Measurements from ENCODE around the gene PDZD7.

GRCh38 chr10:100960251-100960650, 70.7 kb downstream of the PDZD7 start:
- TF ChIP-seq, protein P1, sequence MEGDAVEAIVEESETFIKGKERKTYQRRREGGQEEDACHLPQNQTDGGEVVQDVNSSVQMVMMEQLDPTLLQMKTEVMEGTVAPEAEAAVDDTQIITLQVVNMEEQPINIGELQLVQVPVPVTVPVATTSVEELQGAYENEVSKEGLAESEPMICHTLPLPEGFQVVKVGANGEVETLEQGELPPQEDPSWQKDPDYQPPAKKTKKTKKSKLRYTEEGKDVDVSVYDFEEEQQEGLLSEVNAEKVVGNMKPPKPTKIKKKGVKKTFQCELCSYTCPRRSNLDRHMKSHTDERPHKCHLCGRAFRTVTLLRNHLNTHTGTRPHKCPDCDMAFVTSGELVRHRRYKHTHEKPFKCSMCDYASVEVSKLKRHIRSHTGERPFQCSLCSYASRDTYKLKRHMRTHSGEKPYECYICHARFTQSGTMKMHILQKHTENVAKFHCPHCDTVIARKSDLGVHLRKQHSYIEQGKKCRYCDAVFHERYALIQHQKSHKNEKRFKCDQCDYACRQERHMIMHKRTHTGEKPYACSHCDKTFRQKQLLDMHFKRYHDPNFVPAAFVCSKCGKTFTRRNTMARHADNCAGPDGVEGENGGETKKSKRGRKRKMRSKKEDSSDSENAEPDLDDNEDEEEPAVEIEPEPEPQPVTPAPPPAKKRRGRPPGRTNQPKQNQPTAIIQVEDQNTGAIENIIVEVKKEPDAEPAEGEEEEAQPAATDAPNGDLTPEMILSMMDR (IDR thresholded peaks at IDR 0.05; ENCODE audit: insufficient read depth, low read length) = no peak
- TF ChIP-seq POLR2AphosphoS5 (IDR thresholded peaks at IDR 0.05; ENCODE audit: low read depth) (no peak), GABPA (IDR thresholded peaks at IDR 0.05; ENCODE audit: low read depth) (no peak)
- TF ChIP-seq, protein P2, sequence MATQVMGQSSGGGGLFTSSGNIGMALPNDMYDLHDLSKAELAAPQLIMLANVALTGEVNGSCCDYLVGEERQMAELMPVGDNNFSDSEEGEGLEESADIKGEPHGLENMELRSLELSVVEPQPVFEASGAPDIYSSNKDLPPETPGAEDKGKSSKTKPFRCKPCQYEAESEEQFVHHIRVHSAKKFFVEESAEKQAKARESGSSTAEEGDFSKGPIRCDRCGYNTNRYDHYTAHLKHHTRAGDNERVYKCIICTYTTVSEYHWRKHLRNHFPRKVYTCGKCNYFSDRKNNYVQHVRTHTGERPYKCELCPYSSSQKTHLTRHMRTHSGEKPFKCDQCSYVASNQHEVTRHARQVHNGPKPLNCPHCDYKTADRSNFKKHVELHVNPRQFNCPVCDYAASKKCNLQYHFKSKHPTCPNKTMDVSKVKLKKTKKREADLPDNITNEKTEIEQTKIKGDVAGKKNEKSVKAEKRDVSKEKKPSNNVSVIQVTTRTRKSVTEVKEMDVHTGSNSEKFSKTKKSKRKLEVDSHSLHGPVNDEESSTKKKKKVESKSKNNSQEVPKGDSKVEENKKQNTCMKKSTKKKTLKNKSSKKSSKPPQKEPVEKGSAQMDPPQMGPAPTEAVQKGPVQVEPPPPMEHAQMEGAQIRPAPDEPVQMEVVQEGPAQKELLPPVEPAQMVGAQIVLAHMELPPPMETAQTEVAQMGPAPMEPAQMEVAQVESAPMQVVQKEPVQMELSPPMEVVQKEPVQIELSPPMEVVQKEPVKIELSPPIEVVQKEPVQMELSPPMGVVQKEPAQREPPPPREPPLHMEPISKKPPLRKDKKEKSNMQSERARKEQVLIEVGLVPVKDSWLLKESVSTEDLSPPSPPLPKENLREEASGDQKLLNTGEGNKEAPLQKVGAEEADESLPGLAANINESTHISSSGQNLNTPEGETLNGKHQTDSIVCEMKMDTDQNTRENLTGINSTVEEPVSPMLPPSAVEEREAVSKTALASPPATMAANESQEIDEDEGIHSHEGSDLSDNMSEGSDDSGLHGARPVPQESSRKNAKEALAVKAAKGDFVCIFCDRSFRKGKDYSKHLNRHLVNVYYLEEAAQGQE (IDR thresholded peaks at IDR 0.05; ENCODE audit: insufficient replicate concordance, low read depth) = no peak
